Pancreas (tissue), 10 donors: Measurements from ENCODE around the gene PYGM. TPM values are rescaled to one million over a fixed set of nuclear protein-coding genes. Genes with fewer than 3 reads are reported as not detected.

ENCODE experiments used
- ATAC-seq, 4 donors: fragments of 200-7000 bp; cut with Tn5 transposase; one replicate each; pipeline versions ENCODE4 v1.8.0 to v1.9.1; 2020; ENCODE audit warnings: mild to moderate bottlenecking in 4 of 4, moderate library complexity in 4 of 4
- DNase-seq, 6 donors: peaks; one replicate each; pipeline ENCODE4 v3.0.0-alpha.2; 2020
- FAIRE-seq: peaks from 2 replicates; lab custom pipeline; 2012; peaks lifted over from hg19 to GRCh38; lab: Jason Lieb, UNC
- H3K27ac ChIP-seq, 4 donors: fragments of 200-600 bp; sonication (generic); 1 replicate in 3 of 4; 2 replicates in 1 of 4; pipeline versions ENCODE4 v1.5.0 to v1.8.0; 2020
- H3K27me3 ChIP-seq, 4 donors: fragments of 200-600 bp; one replicate each; pipeline ENCODE4 v1.8.0; 2021
- H3K36me3 ChIP-seq, 3 donors: fragments of 200-600 bp; sonication (generic) in 1 of 3; one replicate each; pipeline versions ENCODE4 v1.5.0 to v1.8.0; 2020 to 2021
- H3K4me1 ChIP-seq, 3 donors: fragments of 200-600 bp; one replicate each; pipeline ENCODE4 v1.8.0; 2021
- H3K4me3 ChIP-seq, 4 donors: fragments of 200-600 bp; sonication (generic) in 2 of 4; one replicate each; pipeline versions ENCODE4 v1.5.0 to v1.8.0; 2020 to 2021
- H3K9me3 ChIP-seq, 4 donors: fragments of 200-600 bp; one replicate each; pipeline ENCODE4 v1.8.0; 2021
- CTCF ChIP-seq, 4 donors: fragments of 200-600 bp; sonication (generic) in 3 of 4; IDR thresholded peaks; one replicate each; pipeline versions ENCODE4 v1.5.0 to v1.8.0; 2021; ENCODE audit warnings: antibody characterized with exemption in 4 of 4
- WGBS, 2 donors: extraction: QIAGEN DNeasy Blood & Tissue Kit; methylation state at CpG; one replicate each; pipeline ENCODE4 v1.1.7; 2013; 5-methylcytosine and 5-hydroxymethylcytosine counted together
- intact Hi-C, 3 donors: fragments of 100-400 bp; cut with DNase I; formaldehyde crosslinking; loops; one replicate each; pipeline versions ENCODE4 v1.11.1 to v1.14.2; 2022
- polyA plus RNA-seq, 2 donors: library from polyadenylated mRNA; stranded (reverse); fragments of 200-250 nt; gene quantifications; one replicate each; pipeline ENCODE4 v1.2.3, GENCODE V29; 2013
- total RNA-seq, 6 donors: library from RNA; stranded (reverse); fragmentation: NEBNext Ultra II Directional in 4 of 6; extraction: Animal tissue kit (Norgen Biotek cat#: 25700) in 4 of 6; gene quantifications; one replicate each; pipeline versions ENCODE4 v1.2.1 to v1.2.4, GENCODE V29; 2021 to 2023
- donor health status: healthy with polysubstance abuse.
- donor health status: DM: no; HTN: no; CAD: no; lungs with moderate emphysema.
- donor health status: DM: no; HTN: no; CAD: no.
- donor health status: control.
- donor health status: control.
- donor health status: Bipolar disorder and iron deficiency.
- donor health status: DM: yes; HTN: yes; CAD: no.
- donor health status: DM: no; HTN: no; CAD: no.
- donor health status: DM: no; HTN: no; CAD: no.
- donor health status: DM: yes; HTN: yes; CAD: no.

PYGM gene
- total and polyA plus RNA-seq, 8 donors = 0.19 to 1.3 (median 0.47) TPM

DNA sequence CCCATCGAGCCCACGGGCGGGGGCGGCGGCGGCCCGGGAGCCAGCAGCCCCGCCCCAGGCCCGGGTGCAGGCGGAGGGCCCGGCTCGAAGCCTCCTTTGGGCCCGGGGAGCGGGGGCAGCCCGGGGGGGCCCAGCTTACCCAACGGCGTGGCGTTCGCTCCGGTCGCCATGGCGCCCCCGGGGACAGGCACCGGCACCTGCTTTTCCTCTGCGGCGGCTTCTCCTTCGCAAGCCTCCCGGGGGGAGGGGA is 18.4 kb upstream of the PYGM start:
- no peak for TF ChIP-seq CTCF (IDR thresholded peaks at IDR 0.05)
- ATAC-seq (peak in 2 of 4 donors; percentile 0 to 5), DNase-seq (no peak), FAIRE-seq (no peak)
- Histone ChIP-seq H3K4me1 (peaks cover 0 to 30% (median 27%) of the 10 kb centered on the region in 3 donors), H3K4me3 (peak overlapping the region; percentile 89 to 99 (median 98)), H3K9me3 (no peaks in the 10 kb centered on the region), H3K27me3 (no peaks in the 10 kb centered on the region), H3K27ac (peak overlapping the region; percentile 98 to 100 (median 99)), H3K36me3 (peaks cover 3 to 35% (median 20%) of the 10 kb centered on the region in 3 donors)
- intact Hi-C loops = no loop called here
- WGBS, 2 donors = 1% methylated on average over 20 to 28 of the region's 28 CpGs

DNA sequence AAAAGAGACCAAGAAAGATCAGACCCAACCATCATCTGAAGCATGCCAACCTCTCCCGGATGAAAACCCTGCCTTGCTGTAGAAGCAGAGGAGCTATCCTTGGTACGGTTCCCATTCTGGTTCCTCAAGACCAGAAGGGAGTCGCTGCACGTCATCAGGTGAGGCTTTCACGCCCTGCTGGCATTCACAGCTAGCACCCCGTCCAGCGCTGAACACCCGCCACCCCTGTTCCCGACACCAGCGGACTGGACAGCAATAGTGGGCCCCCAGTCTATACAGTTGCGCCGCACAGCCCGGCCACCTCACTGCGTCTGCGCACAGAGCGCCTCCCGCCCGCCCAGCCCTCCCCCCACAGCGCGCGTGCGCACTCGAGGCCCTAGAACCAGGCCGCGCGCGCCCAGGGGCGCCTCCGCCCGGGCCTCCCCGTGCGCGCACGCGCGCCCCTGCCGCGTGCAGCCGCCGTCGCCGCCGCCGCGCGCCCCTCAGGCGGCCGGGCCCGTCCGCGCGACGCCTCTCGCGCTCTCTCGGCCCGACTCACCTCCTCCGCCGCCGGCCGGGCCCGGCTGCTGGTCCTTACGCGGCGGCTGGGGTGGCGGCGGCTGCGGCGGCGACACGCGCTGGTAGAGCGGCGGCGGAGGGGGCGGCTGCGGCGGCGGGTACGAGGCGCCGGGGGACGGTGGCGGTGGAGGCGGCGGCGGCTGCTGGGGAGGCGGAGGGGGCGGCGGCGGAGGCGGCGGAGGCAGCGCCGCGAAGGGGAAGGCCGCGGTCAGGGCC is 17.9 kb upstream of the PYGM start:
- intact Hi-C loops = no loop called here
- TF ChIP-seq CTCF (IDR thresholded peaks at IDR 0.05) = no peak
- H3K4me3 ChIP-seq = peak overlapping the region; percentile 89 to 99 (median 98)
- no peaks in the 10 kb centered on the region for H3K9me3 ChIP-seq
- peak overlapping the region; percentile 98 to 100 (median 99) for H3K27ac ChIP-seq
- ATAC-seq (peak; percentile 23 to 46 (median 42)), FAIRE-seq (no peak), DNase-seq (peak; percentile 76 to 93 (median 84))
- no peaks in the 10 kb centered on the region for H3K27me3 ChIP-seq
- peaks cover 3 to 40% (median 25%) of the 10 kb centered on the region in 3 donors for H3K36me3 ChIP-seq
- WGBS, 2 donors = 1% methylated on average over 39 to 98 of the region's 98 CpGs
- H3K4me1 ChIP-seq = peaks cover 0 to 33% (median 27%) of the 10 kb centered on the region in 3 donors

GRCh38 chr11:64776875-64777274 is 17.1 kb upstream of the PYGM start:
- H3K4me1 ChIP-seq = peaks cover 0 to 40% (median 27%) of the 10 kb centered on the region in 3 donors
- TF ChIP-seq CTCF (IDR thresholded peaks at IDR 0.05) = no peak
- H3K36me3 ChIP-seq = peaks cover 3 to 48% (median 33%) of the 10 kb centered on the region in 3 donors
- intact Hi-C loops = no loop called here
- H3K27me3 ChIP-seq = no peaks in the 10 kb centered on the region
- ATAC-seq (no peak), FAIRE-seq (no peak), DNase-seq (peak in 1 of 6 donors; percentile 13)
- peak overlapping the region in 3 of 4 donors; percentile 45 to 99 (median 89) for H3K4me3 ChIP-seq
- 10 to 11% methylated on average over 3 of the region's 3 CpGs for WGBS, 2 donors
- H3K27ac ChIP-seq = peak overlapping the region in 1 of 4 donors; percentile 20
- no peaks in the 10 kb centered on the region for H3K9me3 ChIP-seq

DNA sequence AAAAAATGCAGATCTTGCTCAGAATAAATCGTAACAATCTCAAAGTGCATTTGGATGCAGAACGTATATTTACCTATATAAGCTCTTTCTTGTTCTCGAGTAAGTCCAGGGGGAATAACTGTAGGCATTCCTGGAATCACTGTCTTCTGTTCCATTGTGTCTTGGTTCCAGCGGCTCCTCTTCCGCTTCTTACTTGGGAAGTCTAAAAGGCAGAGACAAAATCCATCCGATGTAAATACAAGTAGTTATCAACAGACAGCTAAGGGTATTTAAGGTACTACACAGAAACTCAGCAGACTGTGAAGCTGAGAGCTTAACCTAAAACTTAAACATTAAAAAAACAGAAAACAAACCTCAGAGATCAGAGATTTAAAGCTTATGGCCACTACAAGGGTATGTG is 16.7 kb upstream of the PYGM start:
- peaks cover 3 to 52% (median 35%) of the 10 kb centered on the region in 3 donors for H3K36me3 ChIP-seq
- no peak for TF ChIP-seq CTCF (IDR thresholded peaks at IDR 0.05)
- intact Hi-C loops = no loop called here
- ATAC-seq (no peak), FAIRE-seq (no peak), DNase-seq (no peak)
- peak overlapping the region in 3 of 4 donors; percentile 45 to 99 (median 89) for H3K4me3 ChIP-seq
- H3K9me3 ChIP-seq = no peaks in the 10 kb centered on the region
- H3K4me1 ChIP-seq = peaks cover 0 to 40% (median 27%) of the 10 kb centered on the region in 3 donors
- H3K27ac ChIP-seq = no peak overlapping the region
- H3K27me3 ChIP-seq = no peaks in the 10 kb centered on the region
- 34 to 47% methylated on average over 6 of the region's 6 CpGs for WGBS, 2 donors

DNA sequence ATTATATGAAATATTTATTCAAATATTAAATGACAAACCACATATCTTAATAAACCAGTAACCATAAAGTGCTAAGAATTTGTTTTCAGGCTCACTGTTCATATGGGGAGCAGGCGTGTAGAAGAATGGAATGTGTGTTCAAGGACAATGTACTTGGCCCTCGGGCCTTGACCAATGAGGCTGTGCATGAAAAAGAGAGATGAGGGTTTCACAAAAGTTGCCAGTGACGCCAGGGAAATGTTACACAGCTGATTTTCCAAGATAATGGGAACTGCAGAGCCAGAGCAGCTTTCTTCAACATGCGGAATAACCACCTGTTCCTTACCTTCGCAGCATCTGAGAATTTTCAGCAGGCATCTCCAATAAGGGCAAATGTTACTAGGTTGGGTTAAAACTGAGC is 14.4 kb upstream of the PYGM start:
- Histone ChIP-seq H3K27me3 (no peaks in the 10 kb centered on the region), H3K4me1 (peaks cover 0 to 40% (median 21%) of the 10 kb centered on the region in 3 donors), H3K4me3 (no peak overlapping the region), H3K9me3 (no peaks in the 10 kb centered on the region), H3K27ac (no peak overlapping the region), H3K36me3 (peaks cover 8 to 75% (median 54%) of the 10 kb centered on the region in 3 donors)
- intact Hi-C loops = no loop called here
- 43 to 46% methylated on average over 5 of the region's 5 CpGs for WGBS, 2 donors
- no peak for DNase-seq
- ATAC-seq = no peak
- TF ChIP-seq CTCF (IDR thresholded peaks at IDR 0.05) = no peak
- FAIRE-seq = no peak
